CD4-positive, alpha-beta memory T cell (primary cell): Measurements from ENCODE around the gene ATXN2. TPM values are rescaled to one million over a fixed set of nuclear protein-coding genes. Genes with fewer than 3 reads are reported as not detected.

Experiments
- CTCF ChIA-PET: fragments of 350-600 bp; sonication (Branson Sonifier 250); formaldehyde crosslinking; loops from one replicate; lab custom pipeline; 2021; ENCODE audit warnings: inconsistent platforms; ENCODE audit not compliant: partially characterized antibody; lab: Charles Lee
- POLR2A ChIA-PET: fragments of 350-600 bp; sonication (Branson Sonifier 250); formaldehyde crosslinking; loops from one replicate; lab custom pipeline; 2021; ENCODE audit not compliant: partially characterized antibody; lab: Charles Lee
- DNase-seq, 5 donors: peaks; one replicate each; pipeline versions ENCODE4 v3.0.0 to v3.0.0-alpha.2; 2020 to 2022; ENCODE audit warnings: mixed read lengths in 1 of 5
- H3K27ac ChIP-seq: one replicate; pipeline ENCODE4 v1.7.0; 2013; ENCODE audit warnings: low read depth, low read length
- H3K27me3 ChIP-seq: 2 replicates; pipeline ENCODE4 v1.7.0; 2013; ENCODE audit warnings: mild to moderate bottlenecking, low read length, moderate library complexity; ENCODE audit not compliant: insufficient read depth
- H3K36me3 ChIP-seq: 2 replicates; pipeline ENCODE4 v1.7.0; 2013; ENCODE audit warnings: mild to moderate bottlenecking, low read length, moderate library complexity; ENCODE audit not compliant: insufficient read depth
- H3K4me1 ChIP-seq: 2 replicates; pipeline ENCODE4 v1.7.0; 2013; ENCODE audit warnings: mild to moderate bottlenecking, low read length, moderate library complexity; ENCODE audit not compliant: insufficient read depth
- H3K4me3 ChIP-seq, 2 donors: one replicate each; pipeline ENCODE4 v1.7.0; 2013; ENCODE audit warnings: low read length in 2 of 2, mild to moderate bottlenecking in 1 of 2
- H3K9me3 ChIP-seq, 2 donors: one replicate each; pipeline ENCODE4 v1.7.0; 2013; ENCODE audit warnings: low read length in 2 of 2, control low read depth in 1 of 2; ENCODE audit not compliant: control insufficient read depth in 1 of 2
- H3K27ac Mint-ChIP-seq, 7 donors: one replicate each; pipeline ENCODE4 v1.8.0; 2020 to 2021; ENCODE audit warnings: mixed read lengths in 7 of 7, mild to moderate bottlenecking in 6 of 7, inconsistent platforms in 3 of 7, moderate library complexity in 3 of 7
- H3K27me3 Mint-ChIP-seq, 2 donors: one replicate each; pipeline ENCODE4 v1.8.0; 2020 to 2021; ENCODE audit warnings: mixed read lengths in 2 of 2
- H3K36me3 Mint-ChIP-seq, 2 donors: one replicate each; pipeline ENCODE4 v1.8.0; 2020 to 2021; ENCODE audit warnings: mixed read lengths in 2 of 2, inconsistent platforms in 1 of 2, mild to moderate bottlenecking in 1 of 2
- H3K4me1 Mint-ChIP-seq, 4 donors: one replicate each; pipeline ENCODE4 v1.8.0; 2020 to 2021; ENCODE audit warnings: mixed read lengths in 4 of 4, mild to moderate bottlenecking in 1 of 4
- H3K4me3 Mint-ChIP-seq, 8 donors: one replicate each; pipeline ENCODE4 v1.8.0; 2020 to 2021; ENCODE audit warnings: mixed read lengths in 8 of 8, mild to moderate bottlenecking in 7 of 8, moderate library complexity in 6 of 8, inconsistent platforms in 3 of 8
- H3K9me3 Mint-ChIP-seq, 8 donors: one replicate each; pipeline ENCODE4 v1.8.0; 2020 to 2021; ENCODE audit warnings: mixed read lengths in 8 of 8, mild to moderate bottlenecking in 5 of 8, inconsistent platforms in 3 of 8, moderate library complexity in 1 of 8
- intact Hi-C: fragments of 100-400 bp; cut with micrococcal nuclease; formaldehyde crosslinking; loops from one replicate; pipeline ENCODE4 v1.15.1; 2023
- polyA plus RNA-seq, 2 donors: library from polyadenylated mRNA; unstranded; fragments of 300-500 nt; fragmentation: Illumina TruSeq; gene quantifications; one replicate each; pipeline ENCODE4 v1.2.3, GENCODE V29; 2021
- total RNA-seq, 2 experiments: library from RNA; stranded (reverse); gene quantifications; one replicate each; pipeline ENCODE4 v1.2.3, GENCODE V29; 2021

Gene ATXN2
- total and polyA plus RNA-seq, 4 experiments from 2014 or later, result 11.0 to 74.8 (median 53.0) TPM

DNA sequence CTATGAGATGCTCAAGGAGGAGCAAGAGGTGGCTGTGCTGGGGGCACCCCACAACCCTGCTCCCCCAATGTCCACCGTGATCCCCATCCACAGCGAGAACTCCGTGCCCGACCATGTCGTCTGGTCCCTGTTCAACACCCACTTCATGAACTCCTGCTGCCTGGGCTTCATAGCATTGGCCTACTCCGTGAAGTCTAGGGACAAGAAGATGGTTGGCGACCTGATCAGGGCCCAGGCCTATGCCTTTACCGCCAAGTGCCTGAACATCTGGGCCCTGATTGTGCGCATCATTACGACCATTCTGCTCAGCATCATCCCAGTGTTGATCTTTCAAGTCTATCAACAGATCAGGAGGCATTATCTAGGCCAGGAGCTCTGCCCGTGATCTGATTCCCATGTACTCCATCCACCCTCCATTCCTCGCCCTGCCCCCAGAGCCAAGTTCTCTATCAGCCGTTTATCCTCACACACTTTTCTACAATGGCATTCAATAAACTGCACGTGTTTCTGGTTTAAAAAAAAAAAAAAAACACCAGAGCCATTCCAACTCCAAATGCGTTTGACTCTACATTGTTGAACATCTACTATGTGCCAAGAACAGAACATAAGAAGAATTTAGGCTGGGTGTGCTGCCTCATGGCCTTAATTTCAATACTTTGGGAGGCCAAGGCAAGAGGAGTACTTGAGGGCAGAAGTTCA is 17.5 kb downstream of the ATXN2 start:
- Histone ChIP-seq H3K27me3 (no peaks in the 10 kb centered on the region), H3K9me3 (no peaks in the 10 kb centered on the region), H3K4me3 (no peak overlapping the region), H3K4me1 (no peaks in the 10 kb centered on the region), H3K27ac (no peak overlapping the region), H3K36me3 (no peaks in the 10 kb centered on the region)
- Mint-ChIP-seq H3K27me3 (no peaks in the 10 kb centered on the region), H3K36me3 (peaks cover 6 to 10% of the 10 kb centered on the region in 2 donors), H3K27ac (peak overlapping the region in 4 of 7 donors; percentile 23 to 65 (median 54)), H3K9me3 (no peaks in the 10 kb centered on the region), H3K4me3 (peak overlapping the region in 1 of 8 donors; percentile 26), H3K4me1 (peaks cover 11 to 27% (median 18%) of the 10 kb centered on the region in 4 donors)
- intact Hi-C loops, result no loop called here
- POLR2A ChIA-PET, result no interaction called here
- DNase-seq, result no peak
- CTCF ChIA-PET, result interaction anchor here (0.6 kb wide), 1 partner anchor 116 kb away, joined by 3 read pairs; no protein-coding TSS in a partner anchor

DNA sequence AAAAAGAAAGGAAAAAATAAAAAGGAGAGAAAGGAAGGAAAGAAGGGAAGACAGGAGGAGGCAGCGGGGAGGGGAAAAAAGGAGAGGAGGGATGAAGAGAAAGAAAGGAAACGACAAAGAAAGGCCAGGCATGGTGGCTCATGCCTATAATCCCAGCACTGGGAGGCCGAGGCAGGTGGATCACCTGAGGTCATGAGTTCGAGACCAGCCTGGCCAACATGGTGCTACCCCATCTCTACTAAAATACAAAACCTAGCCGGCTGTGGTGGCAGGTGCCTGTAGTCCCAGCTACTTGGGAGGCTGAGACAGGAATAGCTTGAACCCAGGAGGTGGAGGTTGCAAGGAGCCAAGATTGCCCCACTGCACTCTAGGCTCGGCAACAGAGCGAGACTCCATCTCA is 18.4 kb downstream of the ATXN2 start:
- Mint-ChIP-seq H3K4me1 (peaks cover 11 to 26% (median 18%) of the 10 kb centered on the region in 4 donors), H3K4me3 (no peak overlapping the region), H3K27ac (no peak overlapping the region), H3K27me3 (no peaks in the 10 kb centered on the region), H3K36me3 (peaks cover 6 to 10% of the 10 kb centered on the region in 2 donors), H3K9me3 (no peaks in the 10 kb centered on the region)
- Histone ChIP-seq H3K4me3 (no peak overlapping the region), H3K27ac (no peak overlapping the region), H3K4me1 (no peaks in the 10 kb centered on the region), H3K36me3 (no peaks in the 10 kb centered on the region), H3K27me3 (no peaks in the 10 kb centered on the region), H3K9me3 (no peaks in the 10 kb centered on the region)
- no peak for DNase-seq
- intact Hi-C loops, result no loop called here
- ChIA-PET POLR2A (no interaction called here), CTCF (interaction anchor here (0.6 kb wide), 1 partner anchor 117 kb away, joined by 3 read pairs; no protein-coding TSS in a partner anchor)

DNA sequence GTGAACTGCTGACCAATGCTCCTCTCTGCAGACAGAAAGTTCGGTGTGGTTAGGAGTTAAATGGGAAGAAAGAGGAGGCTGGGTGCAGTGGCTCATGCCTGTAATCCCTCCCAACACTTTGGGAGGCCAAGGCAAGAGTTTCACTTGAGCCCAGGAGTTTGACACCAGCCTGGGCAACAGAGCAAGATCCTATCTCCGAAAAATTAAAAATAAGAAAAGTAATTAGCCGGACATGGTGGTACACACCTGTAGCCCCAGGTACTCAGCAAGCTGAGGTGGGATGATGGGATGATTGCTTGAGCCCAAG is 19.0 kb downstream of the ATXN2 start:
- H3K27ac Mint-ChIP-seq, result peak overlapping the region in 1 of 7 donors; percentile 18
- H3K4me3 Mint-ChIP-seq, result no peak overlapping the region
- H3K36me3 Mint-ChIP-seq, result peaks cover 6 to 10% of the 10 kb centered on the region in 2 donors
- ChIA-PET POLR2A (interaction anchor here (1.3 kb wide), 1 partner anchor 9 kb away, joined by 3 read pairs; no protein-coding TSS in a partner anchor), CTCF (no interaction called here)
- peaks cover 10 to 24% (median 19%) of the 10 kb centered on the region in 4 donors for H3K4me1 Mint-ChIP-seq
- no peaks in the 10 kb centered on the region for H3K9me3 ChIP-seq
- no peak for DNase-seq
- H3K4me1 ChIP-seq, result no peaks in the 10 kb centered on the region
- H3K36me3 ChIP-seq, result no peaks in the 10 kb centered on the region
- H3K27me3 ChIP-seq, result no peaks in the 10 kb centered on the region
- no peak overlapping the region for H3K4me3 ChIP-seq
- no peak overlapping the region for H3K27ac ChIP-seq
- intact Hi-C loops, result no loop called here
- H3K27me3 Mint-ChIP-seq, result no peaks in the 10 kb centered on the region
- H3K9me3 Mint-ChIP-seq, result no peaks in the 10 kb centered on the region

DNA sequence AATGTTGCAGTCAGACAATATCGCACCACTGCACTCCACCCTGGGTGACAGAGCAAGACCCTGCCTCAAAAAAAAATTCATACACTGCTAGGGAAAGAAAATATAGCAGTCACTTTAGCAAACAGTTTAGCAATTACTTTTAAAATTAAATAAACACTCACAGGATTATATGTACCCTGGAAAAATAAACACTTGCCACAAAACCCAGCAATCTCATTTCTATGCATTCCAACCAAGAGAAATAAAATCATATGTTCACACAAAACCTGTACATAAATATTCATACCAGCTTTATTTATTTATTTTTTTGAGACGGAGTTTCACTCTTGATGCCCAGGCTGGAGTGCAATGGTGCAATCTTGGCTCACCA is 20.2 kb downstream of the ATXN2 start:
- POLR2A ChIA-PET, result interaction anchor here (1.3 kb wide), 1 partner anchor 8 kb away, joined by 3 read pairs; no protein-coding TSS in a partner anchor
- no peaks in the 10 kb centered on the region for H3K27me3 ChIP-seq
- H3K9me3 Mint-ChIP-seq, result no peaks in the 10 kb centered on the region
- no peaks in the 10 kb centered on the region for H3K27me3 Mint-ChIP-seq
- no peak overlapping the region for H3K27ac ChIP-seq
- no peak for DNase-seq
- H3K36me3 Mint-ChIP-seq, result peaks cover 6 to 10% of the 10 kb centered on the region in 2 donors
- H3K36me3 ChIP-seq, result no peaks in the 10 kb centered on the region
- H3K27ac Mint-ChIP-seq, result no peak overlapping the region
- no peaks in the 10 kb centered on the region for H3K9me3 ChIP-seq
- H3K4me1 ChIP-seq, result no peaks in the 10 kb centered on the region
- intact Hi-C loops, result no loop called here
- H3K4me3 Mint-ChIP-seq, result no peak overlapping the region
- CTCF ChIA-PET, result no interaction called here
- peaks cover 10 to 22% (median 19%) of the 10 kb centered on the region in 4 donors for H3K4me1 Mint-ChIP-seq
- no peak overlapping the region for H3K4me3 ChIP-seq

DNA sequence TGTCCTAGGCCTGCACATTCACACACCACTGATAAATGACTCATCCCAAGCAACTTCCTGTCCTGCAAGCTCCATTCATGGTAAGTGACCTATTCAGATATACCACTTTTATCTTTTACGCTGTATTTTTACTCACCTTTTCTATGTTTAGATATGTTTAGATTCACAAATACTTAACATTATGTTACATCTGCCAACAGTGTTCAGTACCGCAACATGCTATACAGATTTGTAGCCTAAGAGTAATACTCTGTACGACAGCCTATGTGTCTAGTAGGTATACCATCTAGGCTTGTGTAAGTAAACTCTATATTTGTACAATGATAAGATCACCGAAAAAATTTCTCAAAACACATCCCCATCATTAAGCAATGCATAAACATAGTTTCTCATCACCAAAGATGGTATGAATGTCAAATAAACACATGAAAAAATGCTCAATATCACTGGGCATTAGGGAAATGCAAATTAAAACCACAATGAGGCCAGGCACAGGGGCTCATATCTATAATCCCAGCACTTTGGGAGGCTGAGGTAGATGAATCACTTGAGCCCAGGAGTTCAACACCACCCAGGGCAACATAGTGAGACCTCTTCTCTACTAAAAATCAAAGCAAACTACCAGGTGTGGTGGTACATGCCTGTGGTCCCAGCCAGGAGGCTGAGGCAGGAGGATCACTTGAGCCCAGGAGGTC is 20.7 kb downstream of the ATXN2 start:
- no peaks in the 10 kb centered on the region for H3K27me3 Mint-ChIP-seq
- POLR2A ChIA-PET, result no interaction called here
- Histone ChIP-seq H3K4me1 (no peaks in the 10 kb centered on the region), H3K4me3 (no peak overlapping the region), H3K27me3 (no peaks in the 10 kb centered on the region), H3K36me3 (no peaks in the 10 kb centered on the region), H3K9me3 (no peaks in the 10 kb centered on the region), H3K27ac (no peak overlapping the region)
- CTCF ChIA-PET, result no interaction called here
- no peak overlapping the region for H3K4me3 Mint-ChIP-seq
- no peak for DNase-seq
- H3K4me1 Mint-ChIP-seq, result peaks cover 11 to 22% (median 20%) of the 10 kb centered on the region in 4 donors
- H3K36me3 Mint-ChIP-seq, result peaks cover 6 to 10% of the 10 kb centered on the region in 2 donors
- H3K9me3 Mint-ChIP-seq, result no peaks in the 10 kb centered on the region
- intact Hi-C loops, result no loop called here
- peak overlapping the region in 1 of 7 donors; percentile 19 for H3K27ac Mint-ChIP-seq

DNA sequence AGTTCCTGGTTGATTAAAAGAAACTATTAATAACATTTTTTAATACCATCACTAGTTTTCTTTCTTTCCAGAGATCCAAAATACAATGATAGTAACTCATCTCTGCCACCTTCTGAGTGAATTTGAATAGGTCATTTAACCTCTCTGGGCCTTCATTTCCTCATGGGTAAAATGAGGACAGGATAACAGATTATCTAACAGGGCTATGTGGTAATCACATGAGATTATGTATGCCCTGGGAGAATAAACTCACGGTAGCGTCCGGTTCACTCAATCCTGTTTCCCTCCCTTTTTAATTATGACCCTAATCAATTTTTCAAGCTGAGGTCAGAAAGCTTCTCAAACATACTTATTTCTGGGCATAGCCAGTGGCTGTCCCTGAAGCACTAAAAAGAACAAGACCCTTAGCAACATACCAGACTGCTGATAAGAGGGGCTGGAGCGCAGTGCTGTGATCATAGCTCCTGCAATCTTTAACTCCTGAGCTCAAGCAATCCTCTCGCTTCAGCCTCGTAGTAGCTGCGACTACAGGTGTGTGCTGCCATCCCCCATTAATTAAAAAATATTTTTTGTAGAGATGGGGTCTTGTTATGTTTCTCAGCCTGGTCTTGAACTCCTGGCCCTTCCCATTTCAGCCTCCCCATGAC is 24.2 kb downstream of the ATXN2 start:
- H3K4me1 Mint-ChIP-seq, result peaks cover 14 to 27% (median 19%) of the 10 kb centered on the region in 4 donors
- no peaks in the 10 kb centered on the region for H3K9me3 Mint-ChIP-seq
- H3K27ac Mint-ChIP-seq, result no peak overlapping the region
- Histone ChIP-seq H3K27ac (no peak overlapping the region), H3K36me3 (no peaks in the 10 kb centered on the region), H3K27me3 (no peaks in the 10 kb centered on the region), H3K9me3 (no peaks in the 10 kb centered on the region), H3K4me1 (peaks cover 5% of the 10 kb centered on the region), H3K4me3 (no peak overlapping the region)
- H3K36me3 Mint-ChIP-seq, result peaks cover 0 to 8% of the 10 kb centered on the region in 2 donors
- no peak for DNase-seq
- POLR2A ChIA-PET, result interaction anchor here (0.5 kb wide), 1 partner anchor 1581 kb away, joined by 3 read pairs; no protein-coding TSS in a partner anchor
- no peak overlapping the region for H3K4me3 Mint-ChIP-seq
- H3K27me3 Mint-ChIP-seq, result no peaks in the 10 kb centered on the region
- intact Hi-C loops, result no loop called here
- CTCF ChIA-PET, result no interaction called here

DNA sequence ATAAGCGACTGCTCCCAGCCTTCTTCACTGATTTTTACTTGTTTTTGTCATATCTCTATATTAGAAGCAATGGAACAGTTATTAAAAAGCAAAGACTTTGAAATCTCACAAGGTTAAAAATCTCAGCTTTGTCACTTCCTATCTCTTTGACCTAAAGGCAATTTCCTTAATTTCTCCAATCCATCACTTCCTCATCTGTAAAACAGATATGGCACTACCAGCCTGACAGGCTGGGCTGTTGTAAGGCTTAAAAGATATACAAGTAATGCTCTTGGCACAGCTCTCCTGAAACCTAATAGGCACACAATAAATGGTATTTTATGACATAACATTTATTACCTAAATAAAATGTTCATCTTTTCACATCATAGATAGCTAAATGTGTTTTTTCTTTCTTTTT is 25.6 kb downstream of the ATXN2 start:
- no peak overlapping the region for H3K4me3 Mint-ChIP-seq
- no peak for DNase-seq
- peaks cover 4 to 12% of the 10 kb centered on the region in 2 donors for H3K36me3 Mint-ChIP-seq
- no peaks in the 10 kb centered on the region for H3K9me3 Mint-ChIP-seq
- no peaks in the 10 kb centered on the region for H3K27me3 ChIP-seq
- H3K27me3 Mint-ChIP-seq, result no peaks in the 10 kb centered on the region
- H3K27ac ChIP-seq, result no peak overlapping the region
- no peak overlapping the region for H3K4me3 ChIP-seq
- H3K4me1 Mint-ChIP-seq, result peaks cover 24 to 34% (median 27%) of the 10 kb centered on the region in 4 donors
- H3K36me3 ChIP-seq, result no peaks in the 10 kb centered on the region
- H3K9me3 ChIP-seq, result no peaks in the 10 kb centered on the region
- H3K27ac Mint-ChIP-seq, result no peak overlapping the region
- H3K4me1 ChIP-seq, result peaks cover 5% of the 10 kb centered on the region
- ChIA-PET CTCF (no interaction called here), POLR2A (no interaction called here)
- intact Hi-C loops, result no loop called here
